C1 segment of cervical spinal cord (tissue), 14 donors: ENCODE results near the gene MMD2.

Experiments used
- DNase-seq, 14 donors: peaks; one replicate each; lab custom pipeline; 2025; lab: John Stamatoyannopoulos, UW

Gene MMD2

GRCh38 chr7:4871056-4871680 lies 87.8 kb downstream of the MMD2 start:
- no peak for DNase-seq

GRCh38 chr7:4868493-4868892 lies 90.5 kb downstream of the MMD2 start:
- no peak for DNase-seq

GRCh38 chr7:4866528-4867496 lies 92.2 kb downstream of the MMD2 start:
- DNase-seq: no peak

- DNase-seq: no peak
Measured at GRCh38 chr7:4862156-4862555, 96.8 kb downstream of the MMD2 start.

GRCh38 chr7:4861673-4862072 lies 97.3 kb downstream of the MMD2 start, which contains the start of gene PAPOLB:
Gene PAPOLB, minus strand, starts transcription at chr7:4862030. Its CDS starts 220 bp downstream, at chr7:4861810.
- no peak for DNase-seq

GRCh38 chr7:4861227-4861626 lies 97.8 kb downstream of the MMD2 start:
- DNase-seq: no peak

- DNase-seq: no peak
Measured at GRCh38 chr7:4857189-4857588, 101.8 kb downstream of the MMD2 start.

GRCh38 chr7:4856336-4857057 lies 102.5 kb downstream of the MMD2 start:
- DNase-seq: no peak
